ENCODE results near the gene RPL22.

The RPL22 gene

DNA sequence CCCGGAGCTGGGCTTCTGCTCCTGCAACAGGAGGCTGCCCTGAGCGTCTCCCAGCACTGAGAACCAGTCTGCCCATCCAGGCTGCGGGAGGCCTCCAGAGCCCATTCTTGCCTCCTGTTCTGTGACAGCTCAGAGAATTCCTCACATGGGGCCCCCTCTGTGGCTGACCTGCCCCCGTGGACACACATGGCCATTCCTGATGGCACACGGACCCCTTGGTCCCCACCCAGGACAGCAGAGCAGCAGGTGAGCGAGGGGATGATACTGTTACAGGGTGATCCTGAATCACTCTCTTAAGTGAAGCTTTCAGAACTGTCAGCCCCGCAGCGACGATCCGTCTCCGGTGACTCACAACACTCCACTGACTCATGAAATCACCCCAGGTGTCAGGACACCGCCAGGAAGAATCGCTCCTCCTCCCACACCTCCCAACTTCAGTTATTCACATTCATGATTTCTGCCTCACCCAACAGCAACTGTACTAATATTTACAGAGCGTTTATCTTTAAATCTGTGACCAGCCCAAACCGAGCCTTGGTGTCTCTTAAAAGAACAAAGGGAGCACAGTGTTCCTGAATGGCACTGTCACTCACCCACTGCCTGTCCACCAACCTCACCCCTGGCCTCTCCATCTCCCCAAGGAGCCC lies 41.7 kb downstream of the RPL22 start:
- no peak for DNase-seq
- no peaks in the 10 kb centered on the region for H3K36me3 ChIP-seq
- no peak overlapping the region for H3K4me3 ChIP-seq (ENCODE audit: low read depth, low read length)
- no peaks in the 10 kb centered on the region; the same call in 1 of the 2 replicates for H3K4me1 ChIP-seq
- H3K27me3 ChIP-seq, result no peaks in the 10 kb centered on the region
- no peaks in the 10 kb centered on the region for H3K9me3 ChIP-seq
- TF ChIP-seq, protein P1, sequence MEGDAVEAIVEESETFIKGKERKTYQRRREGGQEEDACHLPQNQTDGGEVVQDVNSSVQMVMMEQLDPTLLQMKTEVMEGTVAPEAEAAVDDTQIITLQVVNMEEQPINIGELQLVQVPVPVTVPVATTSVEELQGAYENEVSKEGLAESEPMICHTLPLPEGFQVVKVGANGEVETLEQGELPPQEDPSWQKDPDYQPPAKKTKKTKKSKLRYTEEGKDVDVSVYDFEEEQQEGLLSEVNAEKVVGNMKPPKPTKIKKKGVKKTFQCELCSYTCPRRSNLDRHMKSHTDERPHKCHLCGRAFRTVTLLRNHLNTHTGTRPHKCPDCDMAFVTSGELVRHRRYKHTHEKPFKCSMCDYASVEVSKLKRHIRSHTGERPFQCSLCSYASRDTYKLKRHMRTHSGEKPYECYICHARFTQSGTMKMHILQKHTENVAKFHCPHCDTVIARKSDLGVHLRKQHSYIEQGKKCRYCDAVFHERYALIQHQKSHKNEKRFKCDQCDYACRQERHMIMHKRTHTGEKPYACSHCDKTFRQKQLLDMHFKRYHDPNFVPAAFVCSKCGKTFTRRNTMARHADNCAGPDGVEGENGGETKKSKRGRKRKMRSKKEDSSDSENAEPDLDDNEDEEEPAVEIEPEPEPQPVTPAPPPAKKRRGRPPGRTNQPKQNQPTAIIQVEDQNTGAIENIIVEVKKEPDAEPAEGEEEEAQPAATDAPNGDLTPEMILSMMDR (IDR thresholded peaks at IDR 0.05; ENCODE audit: low read depth, low read length), result no peak

DNA sequence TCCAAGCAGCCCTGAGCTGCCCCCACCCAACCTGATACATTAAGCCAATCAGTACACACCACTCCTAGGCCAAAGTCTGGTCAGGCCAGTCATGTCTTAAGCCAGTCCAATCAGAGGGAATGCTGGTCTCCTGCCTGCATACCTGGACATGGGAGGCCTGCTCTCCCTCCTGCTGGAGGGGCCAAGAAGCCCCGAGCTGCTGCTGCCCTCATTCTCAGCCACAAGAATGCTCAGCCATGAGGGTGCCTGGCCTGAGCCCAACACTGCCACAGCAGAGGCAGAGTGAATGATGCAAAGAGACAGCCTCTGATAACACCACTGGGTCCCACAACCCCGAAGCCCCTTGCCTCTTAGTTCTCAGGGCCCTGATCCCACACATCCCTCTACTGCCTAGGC lies 42.3 kb downstream of the RPL22 start:
- H3K4me3 ChIP-seq (ENCODE audit: low read depth, low read length), result no peak overlapping the region

DNA sequence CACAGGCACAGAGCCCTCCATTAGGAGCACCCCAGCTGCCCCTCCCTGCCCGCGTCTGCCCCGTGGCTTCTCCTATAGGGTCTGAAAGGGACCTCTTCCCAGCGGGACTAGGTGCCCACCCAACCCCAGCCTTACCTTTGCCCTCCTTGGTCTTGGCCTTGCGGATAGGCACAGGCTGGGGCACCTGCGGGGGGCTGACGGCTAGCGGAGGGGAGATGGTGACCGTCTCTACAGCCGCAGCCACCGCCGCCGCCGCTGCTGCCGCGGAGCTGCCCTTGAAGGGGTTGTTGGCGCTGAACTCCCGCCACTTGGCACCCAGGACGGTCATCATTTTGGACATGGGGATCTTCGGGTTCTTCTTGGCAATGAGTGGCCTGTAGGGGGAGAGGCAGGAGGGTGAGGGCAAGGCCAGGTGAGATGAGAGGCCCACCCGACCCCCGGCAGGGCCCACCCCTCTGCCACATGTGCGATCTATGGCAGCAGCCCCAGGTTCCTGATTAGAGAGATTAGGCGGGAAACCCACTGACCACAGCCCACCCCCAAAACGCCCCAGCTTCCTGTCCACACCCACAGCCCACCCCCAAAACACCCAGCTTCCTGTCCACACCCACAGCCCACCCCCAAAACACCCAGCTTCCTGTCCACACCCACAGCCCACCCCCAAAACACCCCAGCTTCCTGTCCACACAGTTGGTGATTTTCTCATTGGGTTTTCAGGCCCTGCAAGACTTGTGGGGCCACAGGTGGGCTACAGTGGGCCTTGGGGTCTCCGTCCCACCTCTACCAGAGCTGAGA lies 44.7 kb downstream of the RPL22 start:
- Histone ChIP-seq H3K4me1 (no peaks in the 10 kb centered on the region), H3K4me3 (ENCODE audit: low read depth, low read length) (no peak overlapping the region), H3K9me3 (no peaks in the 10 kb centered on the region), H3K27me3 (no peaks in the 10 kb centered on the region), H3K36me3 (no peaks in the 10 kb centered on the region)
- TF ChIP-seq, protein P1 (IDR thresholded peaks at IDR 0.05; ENCODE audit: low read depth, low read length), result no peak
- DNase-seq, result no peak

More for the DNA sequence above, 42.3 kb downstream of the RPL22 start:
- H3K36me3 ChIP-seq, result no peaks in the 10 kb centered on the region
- H3K27me3 ChIP-seq, result no peaks in the 10 kb centered on the region
- no peaks in the 10 kb centered on the region for H3K9me3 ChIP-seq
- H3K4me1 ChIP-seq, result no peaks in the 10 kb centered on the region; the same call in 1 of the 2 replicates
- no peak for DNase-seq
- TF ChIP-seq, protein P1 (IDR thresholded peaks at IDR 0.05; ENCODE audit: low read depth, low read length), result no peak

DNA sequence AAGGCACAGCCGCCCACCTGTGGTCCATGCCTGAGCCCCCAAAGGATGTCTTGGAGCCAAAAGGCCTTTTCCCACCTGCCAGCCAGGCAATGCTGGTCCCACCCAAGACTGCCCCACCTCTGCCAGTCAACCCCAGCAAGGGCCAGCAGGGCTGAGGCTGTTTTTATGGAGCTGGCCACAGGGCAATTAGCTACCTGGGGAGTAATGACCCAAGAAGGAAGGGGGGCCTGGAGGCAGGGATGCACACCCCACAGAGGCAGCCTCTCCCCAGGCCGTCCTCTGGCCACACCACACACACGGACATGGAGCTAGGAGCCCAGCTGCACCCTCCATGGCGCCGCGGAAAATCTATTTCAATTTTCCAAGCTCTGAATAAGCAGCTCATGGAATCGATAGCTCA lies 46.5 kb downstream of the RPL22 start:
- Histone ChIP-seq H3K9me3 (no peaks in the 10 kb centered on the region), H3K36me3 (no peaks in the 10 kb centered on the region), H3K4me3 (ENCODE audit: low read depth, low read length) (no peak overlapping the region), H3K4me1 (no peaks in the 10 kb centered on the region), H3K27me3 (no peaks in the 10 kb centered on the region)
- DNase-seq, result no peak
- TF ChIP-seq, protein P1 (IDR thresholded peaks at IDR 0.05; ENCODE audit: low read depth, low read length), result no peak

DNA sequence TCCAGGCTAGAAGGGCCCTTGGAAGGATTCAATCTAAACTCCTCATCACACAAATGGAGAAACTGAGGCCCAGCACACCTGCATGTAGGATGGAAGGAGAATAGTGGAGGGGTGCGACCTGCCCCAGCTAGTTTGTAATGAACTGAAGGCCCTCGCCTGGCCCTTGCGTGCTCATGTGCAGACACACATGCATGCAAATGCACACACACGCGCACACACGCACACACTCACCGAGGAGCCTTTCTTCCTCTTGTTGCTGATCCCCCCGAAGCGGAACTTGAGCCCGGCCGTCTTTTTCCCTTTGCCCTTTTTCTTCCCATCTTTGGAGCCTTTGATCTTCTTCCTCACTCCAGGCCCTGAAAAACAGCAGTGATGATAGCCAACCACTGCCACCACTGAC lies 47.2 kb downstream of the RPL22 start:
- Histone ChIP-seq H3K27me3 (no peaks in the 10 kb centered on the region), H3K4me3 (ENCODE audit: low read depth, low read length) (no peak overlapping the region), H3K9me3 (no peaks in the 10 kb centered on the region), H3K36me3 (no peaks in the 10 kb centered on the region), H3K4me1 (no peaks in the 10 kb centered on the region)
- TF ChIP-seq, protein P1 (IDR thresholded peaks at IDR 0.05; ENCODE audit: low read depth, low read length), result no peak
- no peak for DNase-seq

DNA sequence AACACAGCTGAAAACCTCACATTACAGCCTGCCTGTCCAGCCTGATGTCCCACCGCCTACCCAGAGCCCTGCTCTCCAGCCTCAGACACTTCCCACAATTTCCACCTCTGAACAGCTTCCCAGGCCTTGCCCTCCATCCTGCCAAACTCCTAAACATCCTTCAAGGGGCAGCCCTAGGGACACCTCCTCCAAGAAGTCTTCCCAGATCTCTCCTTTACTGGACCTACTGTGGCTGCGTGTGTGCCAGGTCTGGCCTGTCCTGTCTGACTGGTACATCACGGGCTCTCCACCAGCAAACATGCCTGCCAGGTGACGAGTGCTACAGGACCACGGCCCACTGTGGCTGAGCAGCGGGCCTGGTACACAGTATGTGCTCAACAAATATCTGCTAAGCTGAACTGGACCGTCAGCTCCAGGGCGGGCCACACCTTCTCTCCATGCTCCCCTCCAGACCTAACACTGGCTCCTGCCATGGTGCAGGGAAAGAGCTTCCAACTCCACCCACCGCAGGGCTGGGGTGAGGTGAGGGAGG lies 48.0 kb downstream of the RPL22 start:
- DNase-seq, result no peak
- TF ChIP-seq, protein P1 (IDR thresholded peaks at IDR 0.05; ENCODE audit: low read depth, low read length), result no peak
- H3K36me3 ChIP-seq, result no peaks in the 10 kb centered on the region
- H3K4me3 ChIP-seq (ENCODE audit: low read depth, low read length), result no peak overlapping the region
- H3K9me3 ChIP-seq, result no peaks in the 10 kb centered on the region
- no peaks in the 10 kb centered on the region for H3K4me1 ChIP-seq
- no peaks in the 10 kb centered on the region for H3K27me3 ChIP-seq

All from BE2C (cell line).